GM23338 (cell line): Measurements from ENCODE around the gene BAHCC1. TPM values are rescaled to one million over a fixed set of nuclear protein-coding genes. Genes with fewer than 3 reads are reported as not detected.

Experiments
- ATAC-seq: fragments of 200-7000 bp; cut with Tn5 transposase; 3 replicates; pipeline ENCODE4 v1.9.1; 2020
- DNase-seq: peaks from one replicate; pipeline ENCODE4 v3.0.0-alpha.2; 2015; ENCODE audit warnings: low spot score
- H2AFZ ChIP-seq: fragments of 200-600 bp; sonication (generic); 2 replicates; pipeline ENCODE4 v1.8.0; 2016; ENCODE audit warnings: antibody characterized with exemption, mild to moderate bottlenecking, moderate library complexity
- H3F3A ChIP-seq: fragments of 200-600 bp; sonication (generic); replicated peaks from 2 replicates; pipeline ENCODE4 v1.8.0; 2017; ENCODE audit warnings: antibody characterized with exemption, mixed run types, low read depth
- H3K27ac ChIP-seq: fragments of 200-600 bp; sonication (generic); 2 replicates; pipeline ENCODE4 v1.6.1; 2016; ENCODE audit warnings: low read depth
- H3K27me3 ChIP-seq: fragments of 200-600 bp; sonication (generic); 2 replicates; pipeline ENCODE4 v1.8.0; 2016; ENCODE audit warnings: mild to moderate bottlenecking, mixed run types, moderate library complexity; ENCODE audit not compliant: insufficient read depth
- H3K36me3 ChIP-seq: fragments of 200-600 bp; sonication (generic); 2 replicates; pipeline ENCODE4 v1.8.0; 2016; ENCODE audit warnings: mild to moderate bottlenecking; ENCODE audit not compliant: insufficient read depth
- H3K4me1 ChIP-seq: fragments of 200-600 bp; sonication (generic); 2 replicates; pipeline ENCODE4 v1.8.0; 2016; ENCODE audit warnings: mild to moderate bottlenecking, moderate library complexity; ENCODE audit not compliant: insufficient read depth
- H3K4me2 ChIP-seq: fragments of 200-600 bp; sonication (generic); 2 replicates; pipeline ENCODE4 v1.7.1; 2017; ENCODE audit warnings: mixed run types
- H3K4me3 ChIP-seq: fragments of 200-600 bp; sonication (generic); 2 replicates; pipeline ENCODE4 v1.6.1; 2016; ENCODE audit warnings: mixed run types
- H3K79me2 ChIP-seq: fragments of 200-600 bp; sonication (generic); replicated peaks from 2 replicates; pipeline ENCODE4 v1.8.0; 2017; ENCODE audit warnings: mild to moderate bottlenecking; ENCODE audit not compliant: insufficient read depth
- H3K9me2 ChIP-seq: fragments of 200-600 bp; sonication (generic); 2 replicates; pipeline ENCODE4 v1.8.0; 2017; ENCODE audit not compliant: insufficient read depth
- H4K20me1 ChIP-seq: fragments of 200-600 bp; sonication (generic); replicated peaks from 2 replicates; pipeline ENCODE4 v1.8.0; 2017; ENCODE audit warnings: mild to moderate bottlenecking; ENCODE audit not compliant: insufficient read depth
- H3K27ac Mint-ChIP-seq: 2 replicates; pipeline ENCODE4 v1.8.0; 2020; ENCODE audit warnings: inconsistent platforms, mild to moderate bottlenecking, moderate library complexity, mixed read lengths
- H3K27me3 Mint-ChIP-seq: 3 replicates; pipeline ENCODE4 v1.8.0; 2022; ENCODE audit warnings: low read depth, mild to moderate bottlenecking, moderate library complexity, mixed read lengths, inconsistent platforms; ENCODE audit not compliant: insufficient read depth, poor library complexity
- H3K36me3 Mint-ChIP-seq: 3 replicates; pipeline ENCODE4 v1.8.0; 2021; ENCODE audit warnings: low read depth, mild to moderate bottlenecking, inconsistent platforms, moderate library complexity, mixed read lengths
- H3K4me1 Mint-ChIP-seq: 3 replicates; pipeline ENCODE4 v1.8.0; 2020; ENCODE audit warnings: mild to moderate bottlenecking, inconsistent platforms, mixed read lengths
- H3K4me3 Mint-ChIP-seq: 3 replicates; pipeline ENCODE4 v1.8.0; 2021; ENCODE audit warnings: moderate library complexity, mild to moderate bottlenecking, inconsistent platforms, mixed read lengths
- H3K9me3 Mint-ChIP-seq: 3 replicates; pipeline ENCODE4 v1.8.0; 2020; ENCODE audit warnings: moderate library complexity, mild to moderate bottlenecking, inconsistent platforms, mixed read lengths
- EZH2 ChIP-seq: fragments of 200-600 bp; sonication (generic); IDR thresholded peaks from one replicate; pipeline ENCODE4 v1.8.0; 2017; ENCODE audit warnings: antibody characterized with exemption, mild to moderate bottlenecking, low read depth; ENCODE audit not compliant: unreplicated experiment
- EZH2phosphoT487 ChIP-seq: fragments of 200-600 bp; sonication (generic); IDR thresholded peaks from one replicate; pipeline ENCODE4 v1.8.1; 2018; ENCODE audit warnings: antibody characterized with exemption; ENCODE audit not compliant: unreplicated experiment
- JUNB ChIP-seq: IDR thresholded peaks from one replicate; pipeline ENCODE4 v1.6.1; 2016; ENCODE audit warnings: antibody characterized with exemption; ENCODE audit not compliant: unreplicated experiment
- NANOG ChIP-seq: IDR thresholded peaks from 2 replicates; pipeline ENCODE4 v1.6.1; 2016; ENCODE audit warnings: antibody characterized with exemption, borderline replicate concordance
- POLR2AphosphoS5 ChIP-seq: IDR thresholded peaks from 2 replicates; pipeline ENCODE4 v1.6.1; 2016; ENCODE audit warnings: antibody characterized with exemption, low read depth
- REST ChIP-seq: IDR thresholded peaks from one replicate; pipeline ENCODE4 v1.6.1; 2018; ENCODE audit warnings: antibody characterized with exemption; ENCODE audit not compliant: unreplicated experiment
- STAT1 ChIP-seq: IDR thresholded peaks from one replicate; pipeline ENCODE4 v1.6.1; 2016; ENCODE audit warnings: antibody characterized with exemption; ENCODE audit not compliant: unreplicated experiment
- ZNF114 ChIP-seq: fragments of 250-450 bp; sonication (Bioruptor Pico); IDR thresholded peaks from 2 replicates; pipeline ENCODE4 v1.5.0; 2020; ENCODE audit warnings: mild to moderate bottlenecking, moderate library complexity
- ZNF331 ChIP-seq: fragments of 250-450 bp; sonication (Bioruptor Pico); IDR thresholded peaks from 2 replicates; pipeline ENCODE4 v1.5.0; 2020; ENCODE audit warnings: low read depth, mild to moderate bottlenecking, moderate library complexity
- ZNF462 ChIP-seq: fragments of 250-450 bp; sonication (Bioruptor Pico); IDR thresholded peaks from 2 replicates; pipeline ENCODE4 v1.5.0; 2020; ENCODE audit warnings: mild to moderate bottlenecking, moderate library complexity
- polyA plus RNA-seq: library from polyadenylated mRNA; unstranded; fragments of >200 nt; fragmentation: Nextera tagmentation; extraction: Ambion mirVana; gene quantifications from 2 replicates; pipeline ENCODE4 v1.2.1, GENCODE V29; 2016
- total RNA-seq: library from RNA; depleted of rRNA; stranded (reverse); fragments of >200 nt; shearing (Covaris generic); gene quantifications from 2 replicates; pipeline ENCODE4 v1.2.3, GENCODE V29; 2014
- TF ChIP-seq, protein P1 (sequence below), 2 experiments: fragments of 200-600 bp in 1 of 2; sonication (generic) in 1 of 2; conservative IDR thresholded peaks; 2 replicates each; pipeline versions ENCODE4 v1.5.1 to v1.6.1; 2016 to 2017; ENCODE audit warnings: antibody characterized with exemption in 2 of 2, low read depth in 2 of 2, mild to moderate bottlenecking in 2 of 2, moderate library complexity in 1 of 2
- TF ChIP-seq, protein P2 (sequence below): IDR thresholded peaks from 2 replicates; pipeline ENCODE4 v1.6.1; 2016; ENCODE audit warnings: antibody characterized with exemption

BAHCC1 gene
- total and polyA plus RNA-seq, 2 experiments from 2014 or later = 0.24 to 1.1 TPM

DNA sequence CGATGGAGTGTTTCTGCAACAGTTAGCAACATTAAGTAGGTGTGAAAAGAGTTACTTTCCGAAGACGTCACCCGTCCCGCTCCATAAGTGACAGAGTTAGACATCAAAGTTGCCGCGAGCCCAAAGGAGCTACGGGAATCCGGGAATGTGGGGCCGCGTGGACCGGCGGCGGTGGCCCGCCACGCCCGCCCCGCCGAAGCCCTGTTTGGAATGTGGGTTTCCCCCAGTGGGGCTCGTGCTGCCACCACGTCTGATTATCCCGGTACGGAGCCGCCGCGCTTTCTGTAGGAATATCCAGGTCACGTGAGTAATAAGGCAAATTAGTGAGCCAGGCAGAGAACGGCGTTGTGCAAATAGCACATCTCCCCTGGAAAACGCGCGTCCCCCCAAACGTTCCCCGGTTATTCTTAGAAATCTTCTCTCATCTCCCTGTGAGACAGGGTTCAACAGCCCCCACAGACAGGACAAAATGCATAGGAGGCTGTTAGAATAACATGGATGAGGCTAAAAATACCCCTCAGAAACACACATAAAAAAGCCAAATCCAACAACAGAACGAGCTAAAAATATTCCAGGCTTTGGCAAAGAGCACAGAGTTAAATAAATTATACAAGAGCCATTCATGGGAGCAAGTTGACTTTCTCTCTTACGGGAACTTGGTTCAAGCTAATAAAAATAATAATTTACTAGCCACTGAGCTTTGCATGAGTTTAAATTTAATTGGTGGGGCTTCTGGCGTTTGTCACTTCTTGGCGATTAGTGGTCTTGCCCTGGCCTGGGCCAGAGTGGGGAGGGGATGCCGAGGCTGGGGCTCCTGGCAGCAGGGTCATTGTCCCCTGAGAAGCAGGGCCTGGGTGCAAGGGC lies 8.6 kb downstream of the BAHCC1 start:
- Mint-ChIP-seq H3K4me1 (peaks cover 40% of the 10 kb centered on the region), H3K27ac (no peak overlapping the region), H3K27me3 (peaks cover 61% of the 10 kb centered on the region), H3K4me3 (no peak overlapping the region; the same call in 2 of the 3 replicates), H3K36me3 (peaks cover under 1% of the 10 kb centered on the region; the same call in 1 of the 3 replicates), H3K9me3 (peaks cover 1% of the 10 kb centered on the region; the same call in 1 of the 3 replicates)
- TF ChIP-seq STAT1 (no peak), REST (no peak), ZNF331 (CRISPR knock-in tag) (no peak), EZH2 (no peak), ZNF114 (CRISPR knock-in tag) (no peak), JUNB (no peak), EZH2phosphoT487 (no peak), NANOG (no peak), ZNF462 (no peak), POLR2AphosphoS5 (no peak)
- TF ChIP-seq, protein P1, sequence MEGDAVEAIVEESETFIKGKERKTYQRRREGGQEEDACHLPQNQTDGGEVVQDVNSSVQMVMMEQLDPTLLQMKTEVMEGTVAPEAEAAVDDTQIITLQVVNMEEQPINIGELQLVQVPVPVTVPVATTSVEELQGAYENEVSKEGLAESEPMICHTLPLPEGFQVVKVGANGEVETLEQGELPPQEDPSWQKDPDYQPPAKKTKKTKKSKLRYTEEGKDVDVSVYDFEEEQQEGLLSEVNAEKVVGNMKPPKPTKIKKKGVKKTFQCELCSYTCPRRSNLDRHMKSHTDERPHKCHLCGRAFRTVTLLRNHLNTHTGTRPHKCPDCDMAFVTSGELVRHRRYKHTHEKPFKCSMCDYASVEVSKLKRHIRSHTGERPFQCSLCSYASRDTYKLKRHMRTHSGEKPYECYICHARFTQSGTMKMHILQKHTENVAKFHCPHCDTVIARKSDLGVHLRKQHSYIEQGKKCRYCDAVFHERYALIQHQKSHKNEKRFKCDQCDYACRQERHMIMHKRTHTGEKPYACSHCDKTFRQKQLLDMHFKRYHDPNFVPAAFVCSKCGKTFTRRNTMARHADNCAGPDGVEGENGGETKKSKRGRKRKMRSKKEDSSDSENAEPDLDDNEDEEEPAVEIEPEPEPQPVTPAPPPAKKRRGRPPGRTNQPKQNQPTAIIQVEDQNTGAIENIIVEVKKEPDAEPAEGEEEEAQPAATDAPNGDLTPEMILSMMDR (conservative IDR thresholded peaks at IDR 0.05; ENCODE audit: low read depth in 2 of 2) = no peak
- TF ChIP-seq, protein P2, sequence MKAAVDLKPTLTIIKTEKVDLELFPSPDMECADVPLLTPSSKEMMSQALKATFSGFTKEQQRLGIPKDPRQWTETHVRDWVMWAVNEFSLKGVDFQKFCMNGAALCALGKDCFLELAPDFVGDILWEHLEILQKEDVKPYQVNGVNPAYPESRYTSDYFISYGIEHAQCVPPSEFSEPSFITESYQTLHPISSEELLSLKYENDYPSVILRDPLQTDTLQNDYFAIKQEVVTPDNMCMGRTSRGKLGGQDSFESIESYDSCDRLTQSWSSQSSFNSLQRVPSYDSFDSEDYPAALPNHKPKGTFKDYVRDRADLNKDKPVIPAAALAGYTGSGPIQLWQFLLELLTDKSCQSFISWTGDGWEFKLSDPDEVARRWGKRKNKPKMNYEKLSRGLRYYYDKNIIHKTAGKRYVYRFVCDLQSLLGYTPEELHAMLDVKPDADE = no peak
- H3K4me2 ChIP-seq = no peak overlapping the region
- H2AFZ ChIP-seq = no peak overlapping the region
- no peak overlapping the region for H3K4me3 ChIP-seq
- no peak overlapping the region for H3K27ac ChIP-seq
- no peaks in the 10 kb centered on the region for H3K79me2 ChIP-seq
- H3K36me3 ChIP-seq = no peaks in the 10 kb centered on the region
- DNase-seq (no peak), ATAC-seq (no peak)
- H3K9me2 ChIP-seq = no peaks in the 10 kb centered on the region
- no peaks in the 10 kb centered on the region for H4K20me1 ChIP-seq
- H3F3A ChIP-seq = peaks cover 8% of the 10 kb centered on the region; the same call in 1 of the 2 replicates
- H3K27me3 ChIP-seq = peaks cover 55% of the 10 kb centered on the region
- H3K4me1 ChIP-seq = peaks cover 28% of the 10 kb centered on the region
